LNCAP (cell line): Measurements from ENCODE around the gene SMPX.

Source experiments
- TF ChIP-seq, protein P1 (sequence below): fragments of 450-650 bp; IDR thresholded peaks from 2 replicates; pipeline ENCODE4 v1.5.1; 2017; ENCODE audit warnings: mild to moderate bottlenecking

The SMPX gene

DNA sequence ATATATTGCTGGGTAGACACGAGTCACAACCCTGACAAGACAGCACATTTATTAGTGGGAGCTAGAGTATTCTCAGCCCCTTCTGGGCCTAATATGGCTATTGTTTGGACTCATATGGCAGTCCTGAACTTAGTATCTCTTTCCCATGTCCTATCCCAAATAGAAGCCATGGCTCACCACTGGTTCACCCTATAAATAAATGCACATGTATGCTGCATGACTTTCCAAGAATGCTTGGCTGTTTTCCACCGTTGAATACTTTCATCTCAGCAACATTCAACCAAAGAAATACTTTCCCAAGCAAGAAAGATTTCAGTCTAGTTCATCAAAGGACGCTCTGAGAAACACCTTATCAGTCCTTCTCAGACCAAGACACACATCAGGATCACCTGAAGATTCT, 36.7 kb downstream of the SMPX start:
- TF ChIP-seq, protein P1, sequence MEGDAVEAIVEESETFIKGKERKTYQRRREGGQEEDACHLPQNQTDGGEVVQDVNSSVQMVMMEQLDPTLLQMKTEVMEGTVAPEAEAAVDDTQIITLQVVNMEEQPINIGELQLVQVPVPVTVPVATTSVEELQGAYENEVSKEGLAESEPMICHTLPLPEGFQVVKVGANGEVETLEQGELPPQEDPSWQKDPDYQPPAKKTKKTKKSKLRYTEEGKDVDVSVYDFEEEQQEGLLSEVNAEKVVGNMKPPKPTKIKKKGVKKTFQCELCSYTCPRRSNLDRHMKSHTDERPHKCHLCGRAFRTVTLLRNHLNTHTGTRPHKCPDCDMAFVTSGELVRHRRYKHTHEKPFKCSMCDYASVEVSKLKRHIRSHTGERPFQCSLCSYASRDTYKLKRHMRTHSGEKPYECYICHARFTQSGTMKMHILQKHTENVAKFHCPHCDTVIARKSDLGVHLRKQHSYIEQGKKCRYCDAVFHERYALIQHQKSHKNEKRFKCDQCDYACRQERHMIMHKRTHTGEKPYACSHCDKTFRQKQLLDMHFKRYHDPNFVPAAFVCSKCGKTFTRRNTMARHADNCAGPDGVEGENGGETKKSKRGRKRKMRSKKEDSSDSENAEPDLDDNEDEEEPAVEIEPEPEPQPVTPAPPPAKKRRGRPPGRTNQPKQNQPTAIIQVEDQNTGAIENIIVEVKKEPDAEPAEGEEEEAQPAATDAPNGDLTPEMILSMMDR = no peak

- TF ChIP-seq, protein P1 = no peak
These were observed 39.3 kb downstream of the SMPX start for GRCh38 chrX:21718575-21718974.

DNA sequence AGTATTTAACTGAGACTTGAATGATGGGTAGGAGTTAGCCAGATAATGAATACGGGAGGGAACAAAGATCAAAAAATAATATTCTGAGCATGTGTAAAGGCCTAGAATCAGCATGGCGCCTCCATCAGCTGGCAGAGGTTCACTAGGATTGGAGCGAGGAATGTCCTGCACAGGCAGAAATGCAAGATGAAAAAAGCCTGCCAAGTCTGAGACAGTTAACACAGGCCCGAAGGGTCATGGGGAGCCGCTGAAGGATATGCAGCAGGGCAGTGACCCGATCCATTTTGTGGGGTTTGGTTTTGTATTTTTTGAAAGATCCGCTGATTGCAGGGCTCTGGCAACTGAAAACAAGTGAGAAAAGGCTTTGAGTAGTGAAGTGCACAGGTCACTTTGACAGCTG, 40.1 kb downstream of the SMPX start:
- TF ChIP-seq, protein P1 = no peak

DNA sequence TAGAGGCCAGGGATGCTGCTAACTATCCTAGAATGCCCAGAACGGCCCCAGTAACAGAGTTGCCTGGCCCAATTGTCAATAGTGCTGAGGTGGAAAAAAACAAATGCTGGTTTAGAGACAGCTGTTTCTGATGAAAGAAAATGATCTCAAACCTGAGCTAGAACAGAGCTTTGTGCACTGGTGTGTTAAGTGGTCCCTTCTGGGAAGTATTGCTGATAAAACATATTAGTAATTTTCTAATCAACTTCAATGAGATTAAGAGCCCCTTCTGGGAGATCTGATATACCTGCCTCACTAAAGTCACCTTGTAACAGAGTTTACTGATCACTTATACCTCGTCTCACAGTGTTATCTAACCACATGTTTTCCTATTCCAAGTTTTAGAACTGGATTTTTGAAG, 42.1 kb downstream of the SMPX start:
- TF ChIP-seq, protein P1 = no peak

GRCh38 chrX:21715337-21715736, 42.6 kb downstream of the SMPX start:
- TF ChIP-seq, protein P1 = no peak

DNA sequence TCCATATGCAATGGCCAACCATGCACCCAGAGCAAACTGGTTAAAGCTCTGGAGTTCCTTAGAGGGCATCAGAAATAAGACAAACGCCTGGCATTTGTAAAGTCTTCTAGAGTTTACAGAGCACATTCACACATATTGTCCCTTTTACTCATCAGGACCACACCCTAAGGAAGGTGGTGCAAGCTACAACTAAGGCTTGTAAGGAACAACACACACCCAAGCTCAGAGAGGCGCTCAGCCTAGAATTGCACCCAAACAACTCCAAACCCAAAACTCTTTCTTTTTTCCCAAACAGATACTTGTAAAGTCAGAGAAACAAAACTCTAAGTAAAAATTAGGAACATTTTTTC, 46.1 kb downstream of the SMPX start:
- TF ChIP-seq, protein P1 = no peak

GRCh38 chrX:21711129-21711847, 46.6 kb downstream of the SMPX start:
- TF ChIP-seq, protein P1 = no peak

GRCh38 chrX:21708116-21708515, 49.8 kb downstream of the SMPX start:
- TF ChIP-seq, protein P1 = peak; percentile 25; the same call in 1 of the 2 replicates
